Measurements from ENCODE around the gene AOPEP.
"Not testable (repeated sequence)": the region's sequence is repeated elsewhere in the genome, so short reads cannot be mapped to it uniquely, and the experiment has no call there.

Gene AOPEP

GRCh38 chr9:94819161-94819687 lies 92.7 kb downstream of the AOPEP start:
- DNase-seq: no peak

DNA sequence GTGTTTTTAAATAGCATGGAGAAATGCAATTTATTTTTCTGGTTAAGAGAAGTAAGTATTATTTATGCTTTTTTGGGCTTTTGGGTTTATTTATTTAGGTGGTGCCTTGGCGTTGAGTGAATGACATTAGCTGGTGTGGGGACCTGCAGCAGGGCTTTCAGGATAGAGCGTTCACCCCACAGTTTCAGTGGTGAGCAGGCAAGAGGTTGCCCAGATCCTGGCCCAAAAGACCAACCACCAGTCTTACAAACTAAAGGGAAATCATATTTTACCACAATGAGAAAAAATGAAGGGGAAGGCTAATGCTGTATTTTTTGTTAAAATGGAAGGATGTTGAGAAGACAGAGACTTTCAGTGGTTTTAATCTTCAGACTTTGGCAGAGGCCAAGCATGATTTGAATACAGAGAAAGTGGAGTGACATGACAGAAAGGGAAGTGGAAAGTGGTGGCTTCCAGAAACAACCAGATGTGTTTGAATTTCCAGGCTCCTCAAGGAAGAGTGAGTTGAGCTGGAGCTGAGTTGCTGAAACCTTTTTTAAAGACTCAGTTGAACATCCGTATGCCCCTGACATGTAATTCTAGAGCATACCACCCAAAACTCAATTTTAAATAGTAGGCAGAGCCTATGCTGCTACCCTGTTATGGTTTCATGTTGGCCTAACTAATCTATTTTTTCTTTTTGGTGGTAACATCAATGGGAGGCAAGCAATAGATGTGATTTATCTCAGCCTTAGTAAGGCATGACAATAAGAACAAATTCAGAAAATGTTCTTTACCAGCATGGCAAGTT lies 94.8 kb downstream of the AOPEP start:
- peak; percentile 15 for DNase-seq

DNA sequence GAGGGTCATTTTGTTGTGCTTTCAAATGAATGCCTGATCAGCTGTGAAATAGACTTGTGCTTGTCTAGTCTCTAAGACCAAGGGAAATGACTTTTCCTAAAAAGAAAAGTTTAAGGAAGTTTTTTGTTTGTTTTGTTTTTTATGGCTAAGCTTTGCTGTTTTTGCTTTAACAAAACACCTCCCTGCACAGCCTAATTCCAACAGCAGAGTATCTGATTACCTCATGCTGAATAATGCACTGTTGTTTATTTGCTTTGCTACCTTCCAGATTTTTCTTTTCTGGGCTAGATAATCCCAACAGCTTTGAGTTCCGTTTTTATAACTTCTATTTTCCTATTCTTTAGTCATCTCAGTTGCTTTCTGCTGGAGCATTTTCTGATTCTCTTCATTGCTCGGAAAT lies 95.8 kb downstream of the AOPEP start:
- DNase-seq: no peak

GRCh38 chr9:94823710-94824109 lies 97.2 kb downstream of the AOPEP start:
- no peak for DNase-seq

GRCh38 chr9:94824411-94824810 lies 97.9 kb downstream of the AOPEP start:
- no peak for DNase-seq

- DNase-seq: no peak
These were observed 98.6 kb downstream of the AOPEP start for GRCh38 chr9:94824913-94825610.

DNA sequence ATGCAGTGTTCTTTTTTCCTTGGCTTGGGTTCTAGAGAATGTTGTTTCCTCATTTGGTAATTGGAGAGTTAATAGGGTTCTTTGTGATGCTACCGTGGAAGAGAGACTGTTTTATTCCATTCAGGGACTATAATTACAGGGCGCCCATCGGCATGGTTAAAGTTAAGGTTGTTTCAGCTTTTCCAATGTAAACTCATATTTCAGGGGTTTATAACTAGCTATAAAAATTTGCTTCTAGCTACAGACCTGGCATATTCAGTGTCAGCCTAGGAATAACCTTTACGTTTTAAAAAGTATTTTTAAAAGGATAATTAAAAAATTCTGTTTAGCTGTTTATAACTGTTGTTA lies 99.1 kb downstream of the AOPEP start:
- no peak for DNase-seq

DNA sequence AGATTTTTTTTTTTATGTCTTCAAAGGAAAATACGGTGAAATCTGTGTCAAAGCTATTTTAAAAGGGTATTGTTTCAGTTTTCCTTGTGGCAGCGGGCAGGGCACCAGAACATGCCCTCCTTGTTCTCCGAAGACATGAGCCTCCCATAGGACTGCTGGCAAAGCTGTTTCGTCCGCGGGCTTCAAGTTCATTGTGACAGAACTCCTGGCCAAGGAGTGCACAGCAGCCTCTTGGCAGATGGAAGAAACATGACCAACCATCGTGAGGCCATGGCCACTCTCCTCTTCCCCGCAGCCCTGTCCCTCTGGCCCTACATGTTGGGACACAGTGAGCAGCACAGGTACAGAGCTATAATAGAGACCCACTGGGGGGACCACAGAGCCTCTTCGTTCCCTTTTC lies 99.5 kb downstream of the AOPEP start:
- DNase-seq: no peak

GRCh38 chr9:94826644-94827410 lies 100.3 kb downstream of the AOPEP start:
- DNase-seq: no peak

DNA sequence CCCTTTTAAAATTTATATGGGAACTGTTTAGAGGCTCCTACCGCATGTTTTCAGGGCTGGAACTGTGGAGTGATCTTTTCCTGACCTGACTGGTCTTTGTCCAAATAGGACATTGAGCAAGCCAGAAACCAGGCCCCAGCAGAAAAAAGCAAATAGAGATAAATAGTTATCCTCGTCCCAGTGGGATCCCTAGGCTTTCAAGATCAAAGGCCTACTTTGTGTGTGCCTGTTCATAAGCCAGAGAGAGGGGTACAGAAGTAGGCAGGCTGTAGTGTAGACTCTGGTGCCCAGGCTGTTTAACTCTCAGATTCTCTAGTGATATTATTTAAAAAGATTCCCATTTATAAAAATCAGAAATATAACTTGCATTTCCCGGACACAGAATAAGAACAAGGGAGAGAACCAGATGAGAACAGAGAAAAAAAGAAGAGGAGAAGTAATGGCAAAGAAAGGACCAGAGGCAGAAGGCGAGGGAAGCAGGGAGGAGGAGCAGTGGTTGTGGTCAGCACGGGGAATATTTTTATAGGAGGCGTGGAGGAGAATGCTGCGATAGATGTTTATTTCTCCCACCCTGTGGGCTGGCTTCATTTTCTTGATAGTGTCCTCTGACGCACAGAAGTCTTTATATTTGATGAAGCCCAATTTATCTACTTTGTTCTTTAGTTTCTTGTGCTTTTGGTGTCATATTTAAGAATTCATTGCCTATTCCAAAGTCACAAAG lies 101.2 kb downstream of the AOPEP start:
- DNase-seq: no peak

- no peak for DNase-seq
These were observed 103.0 kb downstream of the AOPEP start for GRCh38 chr9:94829380-94830070.

GRCh38 chr9:94830071-94830604 lies 103.6 kb downstream of the AOPEP start:
- not testable (repeated sequence) for DNase-seq

GRCh38 chr9:94833802-94834201 lies 107.3 kb downstream of the AOPEP start:
- DNase-seq: no peak

DNA sequence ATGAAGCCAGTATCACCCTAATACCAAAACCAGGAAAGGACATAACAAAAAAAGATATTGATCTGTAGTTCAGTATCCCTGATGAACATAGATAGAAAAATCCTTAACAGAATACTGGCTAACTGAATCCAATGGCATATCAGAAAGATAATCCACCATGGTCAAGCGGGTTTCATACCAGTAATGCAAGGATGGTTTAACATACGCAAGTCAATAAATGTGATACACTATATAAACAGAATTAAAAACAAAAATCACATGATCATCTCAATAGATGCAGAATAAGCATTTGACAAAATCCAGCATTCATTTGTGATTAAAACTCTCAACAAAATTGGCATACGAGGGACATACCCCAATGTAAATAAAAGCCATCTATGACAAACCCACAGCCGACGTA lies 110.9 kb downstream of the AOPEP start:
- no peak for DNase-seq

- peak; percentile 38 for DNase-seq
These were observed 112.9 kb downstream of the AOPEP start for GRCh38 chr9:94839398-94839797.

GRCh38 chr9:94840738-94841137 lies 114.2 kb downstream of the AOPEP start:
- no peak for DNase-seq

GRCh38 chr9:94843134-94843533 lies 116.6 kb downstream of the AOPEP start:
- DNase-seq: no peak

DNA sequence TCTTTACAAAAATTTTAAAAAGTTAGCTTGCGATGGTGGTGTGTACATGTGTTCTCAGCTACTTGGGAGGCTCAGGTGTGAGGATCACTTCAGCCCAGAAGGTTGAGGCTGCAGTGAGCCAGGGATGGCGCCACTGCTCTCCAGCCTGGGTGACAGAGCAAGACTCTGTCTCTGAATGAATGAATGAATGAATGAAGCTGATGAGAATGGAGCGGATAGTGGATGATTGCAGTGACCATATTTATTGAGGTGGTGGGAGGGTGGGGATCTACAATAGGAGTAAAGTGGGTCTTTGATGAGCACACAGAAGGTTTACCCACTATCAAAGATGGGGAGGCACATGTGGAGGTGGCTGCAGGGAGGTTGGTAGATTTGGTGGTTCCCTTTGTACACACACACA lies 120.2 kb downstream of the AOPEP start:
- DNase-seq: no peak

DNA sequence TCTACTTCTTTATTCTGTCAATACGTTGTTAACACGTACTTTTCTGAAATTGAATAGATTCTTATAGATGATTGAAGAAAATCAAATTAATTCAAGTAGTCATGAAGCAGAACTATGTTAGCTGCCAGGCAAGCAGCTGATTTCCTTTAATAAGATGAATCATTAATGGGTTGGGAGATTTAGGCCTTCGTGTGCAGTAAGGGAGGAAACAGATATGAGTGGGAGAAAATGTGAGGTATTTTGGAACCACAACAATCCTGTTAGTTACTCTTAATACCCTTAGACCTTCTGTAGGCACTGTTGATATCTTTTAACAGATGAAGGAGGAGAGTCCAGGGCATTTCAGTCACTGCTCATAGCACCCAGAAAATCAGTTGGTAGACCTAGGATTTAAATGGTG lies 121.0 kb downstream of the AOPEP start:
- peak; percentile 19 for DNase-seq

DNA sequence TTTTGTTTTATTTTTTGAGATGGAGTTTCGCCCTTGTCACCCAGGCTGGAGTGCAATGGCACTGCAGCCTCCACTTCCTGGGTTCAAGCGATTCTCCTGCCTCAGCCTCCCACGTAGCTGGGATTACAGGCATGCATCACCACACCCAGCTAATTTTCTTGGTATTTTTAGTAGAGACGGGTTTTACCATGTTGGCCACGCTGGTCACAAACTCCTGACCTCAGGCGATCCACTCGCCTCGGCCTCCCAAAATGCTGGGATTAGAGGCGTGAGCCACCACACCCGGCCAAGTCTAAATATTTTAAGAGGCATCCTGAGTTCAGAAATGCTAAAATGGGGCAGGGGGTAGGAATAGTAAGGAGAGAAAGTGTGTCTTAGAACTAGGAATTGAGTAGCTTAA lies 122.3 kb downstream of the AOPEP start:
- not testable (repeated sequence) for DNase-seq

- no peak for DNase-seq
These were observed 124.3 kb downstream of the AOPEP start for GRCh38 chr9:94850540-94851434.

Data from activated CD4-positive, alpha-beta T cell treated with anti-CD3 and anti-CD28 coated beads, Interleukin-10, Interleukin-2, amounts not matched to agents 100 ng/mL and 50 ng/mL, durations not matched to agents 16 hours and 8 hours (primary cell).